Small intestine (tissue), 7 donors: ENCODE measurements around the gene EDIL3. TPM values are rescaled to one million over a fixed set of nuclear protein-coding genes. Genes with fewer than 3 reads are reported as not detected.

Experiments used
- DNase-seq, 2 donors: peaks; one replicate each; pipeline versions ENCODE4 v3.0.0 to v3.0.0-alpha.2; 2013
- FAIRE-seq: peaks from 2 replicates; lab custom pipeline; 2012; peaks lifted over from hg19 to GRCh38; lab: Jason Lieb, UNC
- H3K27ac ChIP-seq, 3 donors: one replicate each; pipeline ENCODE4 v1.5.1; 2013; ENCODE audit warnings: low read length in 2 of 3, mild to moderate bottlenecking in 2 of 3, control low read depth in 1 of 3, inconsistent platforms in 1 of 3, low read depth in 1 of 3, moderate library complexity in 1 of 3
- H3K27me3 ChIP-seq, 3 donors: one replicate each; pipeline ENCODE4 v1.6.1; 2013; ENCODE audit warnings: low read length in 3 of 3, inconsistent platforms in 1 of 3; ENCODE audit not compliant: control insufficient read depth in 3 of 3, insufficient read depth in 3 of 3
- H3K36me3 ChIP-seq, 3 donors: one replicate each; pipeline ENCODE4 v1.6.1; 2013; ENCODE audit warnings: low read length in 3 of 3, inconsistent platforms in 1 of 3, low read depth in 1 of 3, mild to moderate bottlenecking in 1 of 3, moderate library complexity in 1 of 3; ENCODE audit not compliant: control insufficient read depth in 3 of 3, insufficient read depth in 2 of 3
- H3K4me1 ChIP-seq, 3 donors: one replicate each; pipeline ENCODE4 v1.6.1; 2013; ENCODE audit warnings: low read length in 2 of 3, inconsistent platforms in 1 of 3, low read depth in 1 of 3, mild to moderate bottlenecking in 1 of 3, moderate library complexity in 1 of 3; ENCODE audit not compliant: control insufficient read depth in 3 of 3, insufficient read depth in 2 of 3
- H3K4me3 ChIP-seq, 3 donors: one replicate each; pipeline ENCODE4 v1.5.1; 2013; ENCODE audit warnings: low read length in 3 of 3, control low read depth in 1 of 3, inconsistent platforms in 1 of 3, low read depth in 1 of 3, mild to moderate bottlenecking in 1 of 3, moderate library complexity in 1 of 3
- H3K9me3 ChIP-seq, 2 donors: one replicate each; pipeline ENCODE4 v1.6.1; 2013; ENCODE audit warnings: low read depth in 1 of 2, low read length in 1 of 2; ENCODE audit not compliant: control insufficient read depth in 2 of 2, insufficient read depth in 1 of 2
- WGBS, 3 donors: extraction: QIAGEN DNeasy Blood & Tissue Kit; methylation state at CpG; one replicate each; pipeline ENCODE4 v1.1.7; 2013; 5-methylcytosine and 5-hydroxymethylcytosine counted together
- polyA plus RNA-seq, 4 donors: library from polyadenylated mRNA; stranded (reverse) in 3 of 4; unstranded in 1 of 4; fragments of 200-250 nt in 3 of 4; fragments of 120-200 nt in 1 of 4; gene quantifications; one replicate each; pipeline versions ENCODE4 v1.2.1 to v1.2.3, GENCODE V29; 2013
- donor health status: healthy with polysubstance abuse.
- donor health status: control.
- donor health status: control.
- donor health status: Bipolar disorder and iron deficiency.
- donor health status: healthy.

The EDIL3 gene
- polyA plus RNA-seq, 4 donors: 1.6 to 24.6 (median 5.1) TPM; not detected in 1

DNA sequence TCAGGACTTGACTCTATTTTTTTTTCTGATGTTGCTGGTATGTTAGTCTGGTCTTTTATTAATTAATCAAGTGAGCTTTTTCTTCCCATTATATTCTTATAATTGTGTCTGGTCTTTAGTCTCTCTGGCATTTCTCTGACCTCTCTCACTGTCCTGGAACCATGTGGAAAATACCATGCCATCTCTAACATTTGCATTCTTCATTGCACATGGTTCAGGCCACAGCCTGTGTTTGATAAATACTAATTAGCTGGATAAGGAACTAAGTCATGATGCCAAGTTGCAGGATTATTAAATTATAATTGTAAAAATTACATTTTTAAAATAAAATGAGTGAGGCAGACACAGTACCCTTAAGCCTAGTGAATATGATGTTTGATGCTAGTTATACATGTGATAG is 155.6 kb downstream of the EDIL3 start:
- H3K36me3 ChIP-seq: no peaks in the 10 kb centered on the region
- no peaks in the 10 kb centered on the region for H3K9me3 ChIP-seq
- no peaks in the 10 kb centered on the region for H3K4me1 ChIP-seq
- no peak overlapping the region for H3K27ac ChIP-seq
- H3K4me3 ChIP-seq: no peak overlapping the region
- no peaks in the 10 kb centered on the region for H3K27me3 ChIP-seq
- DNase-seq (no peak), FAIRE-seq (no peak)

DNA sequence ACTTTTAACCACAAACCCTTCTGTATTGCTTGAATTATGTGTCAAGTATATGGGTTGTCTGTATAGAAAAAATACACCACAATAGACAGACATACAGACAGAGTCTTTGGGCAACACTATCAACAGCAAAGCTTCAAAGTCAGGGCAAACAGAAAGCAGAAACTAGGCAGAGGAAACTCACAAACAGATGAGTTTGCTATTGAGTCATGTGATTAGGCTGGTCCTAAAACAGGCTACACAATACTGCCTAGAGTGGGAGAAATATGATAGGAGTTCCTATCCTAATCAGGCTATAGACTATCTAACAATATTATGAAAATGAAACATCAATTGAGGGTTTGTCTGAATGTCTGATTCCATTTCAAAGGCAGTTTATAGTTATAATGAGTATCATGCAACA is 156.4 kb downstream of the EDIL3 start:
- H3K4me3 ChIP-seq: no peak overlapping the region
- H3K27me3 ChIP-seq: no peaks in the 10 kb centered on the region
- no peaks in the 10 kb centered on the region for H3K9me3 ChIP-seq
- FAIRE-seq: no peak
- no peak for DNase-seq
- H3K27ac ChIP-seq: no peak overlapping the region
- no peaks in the 10 kb centered on the region for H3K36me3 ChIP-seq
- no peaks in the 10 kb centered on the region for H3K4me1 ChIP-seq

DNA sequence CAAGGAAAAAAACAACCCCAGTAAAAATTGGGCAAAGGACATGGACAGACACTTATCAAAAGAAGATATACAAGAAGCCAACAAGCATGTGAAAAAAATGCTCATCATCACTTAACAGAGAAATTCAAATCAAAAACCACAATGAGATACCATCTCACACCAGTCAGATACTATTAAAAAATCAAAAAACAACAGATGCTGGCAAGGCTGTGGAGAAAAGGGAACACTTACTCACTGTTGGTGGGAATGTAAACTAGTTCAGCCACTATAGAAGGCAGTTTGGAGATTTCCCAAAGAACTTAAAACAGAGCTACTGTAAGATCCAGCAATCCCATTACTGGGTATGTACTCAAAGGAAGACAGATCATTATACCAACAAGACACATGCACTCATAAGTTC is 157.4 kb downstream of the EDIL3 start:
- DNase-seq (no peak), FAIRE-seq (no peak)
- Histone ChIP-seq H3K9me3 (no peaks in the 10 kb centered on the region), H3K4me1 (no peaks in the 10 kb centered on the region), H3K36me3 (no peaks in the 10 kb centered on the region), H3K27me3 (no peaks in the 10 kb centered on the region), H3K4me3 (no peak overlapping the region), H3K27ac (no peak overlapping the region)

DNA sequence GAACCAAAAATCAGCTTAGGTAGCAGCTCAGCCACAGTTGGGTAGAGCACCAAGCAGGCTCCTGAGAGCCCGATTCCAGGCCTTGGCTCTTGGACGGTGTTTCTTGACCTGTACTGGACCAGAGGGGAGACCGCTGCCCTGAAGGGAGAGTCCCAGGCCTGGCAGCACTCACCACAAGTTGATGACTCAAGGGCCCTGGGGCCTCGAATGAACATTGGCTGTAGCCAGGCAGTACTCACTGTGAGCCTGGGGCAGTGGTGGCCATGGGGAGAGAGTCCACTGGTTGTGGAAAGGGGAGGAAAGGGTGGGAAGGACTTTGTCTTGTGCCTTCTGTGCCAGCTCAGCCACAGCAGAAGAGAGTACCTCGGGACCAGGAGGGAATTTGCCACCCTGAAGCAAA is 166.1 kb downstream of the EDIL3 start:
- FAIRE-seq: no peak
- Histone ChIP-seq H3K27ac (no peak overlapping the region), H3K4me1 (no peaks in the 10 kb centered on the region), H3K36me3 (no peaks in the 10 kb centered on the region), H3K9me3 (no peaks in the 10 kb centered on the region), H3K4me3 (no peak overlapping the region), H3K27me3 (no peaks in the 10 kb centered on the region)
- no peak for DNase-seq
- WGBS, 3 donors: 45 to 58% (median 57%) methylated on average over 5 of the region's 5 CpGs

DNA sequence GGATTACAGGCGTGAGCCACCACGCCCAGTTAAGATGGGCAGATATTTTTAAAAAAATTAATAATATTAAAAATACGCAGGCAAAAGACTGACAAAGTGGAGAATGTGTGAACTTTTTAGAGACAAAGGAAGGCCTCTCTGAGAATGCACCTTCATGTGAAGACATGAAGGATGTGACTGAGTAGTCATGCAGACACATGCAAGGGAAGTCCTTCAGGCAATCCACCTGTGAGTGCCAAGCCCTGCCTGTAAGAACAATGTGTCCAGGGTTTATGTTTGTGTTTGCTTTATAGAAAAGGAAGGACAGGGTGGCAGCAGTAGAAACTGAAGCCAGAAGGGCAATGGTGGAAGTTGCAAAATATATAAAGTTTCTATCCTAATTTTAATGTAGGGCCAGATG is 169.2 kb downstream of the EDIL3 start:
- DNase-seq (no peak), FAIRE-seq (no peak)
- Histone ChIP-seq H3K27me3 (no peaks in the 10 kb centered on the region), H3K4me1 (no peaks in the 10 kb centered on the region), H3K36me3 (no peaks in the 10 kb centered on the region), H3K9me3 (no peaks in the 10 kb centered on the region), H3K27ac (no peak overlapping the region), H3K4me3 (no peak overlapping the region)
- WGBS, 3 donors: 85 to 88% (median 87%) methylated on average over 3 of the region's 3 CpGs

DNA sequence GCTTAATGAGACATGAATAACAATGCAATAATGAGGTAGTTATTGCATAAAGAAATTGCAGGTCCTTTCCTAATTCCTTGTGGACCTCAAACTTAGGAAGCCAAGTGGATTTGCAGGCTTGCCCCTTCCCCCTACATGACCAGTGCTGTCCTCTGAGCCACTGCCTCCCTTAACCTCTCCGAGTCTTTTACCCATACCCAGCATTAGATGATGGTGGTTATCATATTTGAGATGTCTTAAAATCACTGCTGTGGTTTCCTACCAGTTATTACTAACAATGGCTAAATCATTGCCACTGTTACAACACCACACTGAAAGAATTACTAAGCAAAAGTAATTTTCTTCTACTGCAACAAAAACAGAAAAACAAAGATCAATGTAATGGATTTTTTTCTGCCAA is 170.8 kb downstream of the EDIL3 start:
- H3K27ac ChIP-seq: no peak overlapping the region
- no peaks in the 10 kb centered on the region for H3K9me3 ChIP-seq
- H3K36me3 ChIP-seq: no peaks in the 10 kb centered on the region
- no peak overlapping the region for H3K4me3 ChIP-seq
- H3K27me3 ChIP-seq: no peaks in the 10 kb centered on the region
- FAIRE-seq: no peak
- DNase-seq: no peak
- no peaks in the 10 kb centered on the region for H3K4me1 ChIP-seq
- WGBS, 3 donors: 82 to 88% (median 85%) methylated on average over 1 of the region's 1 CpG

DNA sequence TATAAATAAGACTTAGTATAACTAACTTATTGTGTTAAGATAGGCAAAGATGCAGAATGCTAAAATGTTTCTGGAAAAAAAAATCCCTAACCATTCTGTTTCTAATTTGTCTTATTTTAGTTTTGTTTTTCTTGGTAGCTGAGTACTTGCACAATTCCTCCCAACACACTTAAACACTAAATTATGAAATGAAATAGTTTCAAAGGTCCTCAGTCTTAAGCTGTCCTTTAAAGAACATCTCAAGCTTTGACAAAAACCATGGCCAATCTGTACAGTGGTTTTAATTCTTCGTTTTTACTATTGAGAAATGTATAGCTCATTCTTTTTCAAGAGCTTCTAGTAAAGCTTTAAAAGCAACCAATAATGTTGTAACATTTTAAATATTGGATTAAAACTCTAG is 171.5 kb downstream of the EDIL3 start:
- Histone ChIP-seq H3K4me1 (no peaks in the 10 kb centered on the region), H3K36me3 (no peaks in the 10 kb centered on the region), H3K9me3 (no peaks in the 10 kb centered on the region), H3K27me3 (no peaks in the 10 kb centered on the region), H3K27ac (no peak overlapping the region), H3K4me3 (no peak overlapping the region)
- WGBS, 3 donors: 26 to 58% (median 27%) methylated on average over 1 of the region's 1 CpG
- FAIRE-seq (no peak), DNase-seq (no peak)

DNA sequence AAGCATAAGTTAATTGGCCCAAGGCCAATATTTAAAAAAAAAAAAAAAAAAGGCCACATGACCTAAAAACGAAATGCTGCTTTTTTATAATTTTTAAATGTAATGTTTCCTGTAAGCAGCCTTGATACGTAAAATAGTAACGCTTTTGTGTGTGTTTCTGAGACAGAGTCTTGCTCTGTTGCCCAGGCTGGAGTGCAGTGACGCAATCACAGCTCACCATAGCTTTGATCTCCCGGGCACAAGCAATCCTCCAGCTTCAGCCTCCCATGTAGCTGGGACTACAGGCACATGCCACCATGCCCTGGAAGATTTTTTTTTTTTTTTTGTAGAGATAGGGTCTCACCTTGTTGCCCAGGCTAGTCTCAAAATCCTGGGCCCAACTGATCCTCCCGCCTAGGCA is 179.9 kb downstream of the EDIL3 start:
- Histone ChIP-seq H3K36me3 (no peaks in the 10 kb centered on the region), H3K27ac (no peak overlapping the region), H3K27me3 (no peaks in the 10 kb centered on the region), H3K9me3 (no peaks in the 10 kb centered on the region), H3K4me1 (no peaks in the 10 kb centered on the region), H3K4me3 (no peak overlapping the region)
- WGBS, 3 donors: 56 to 79% (median 69%) methylated on average over 6 of the region's 6 CpGs
- no peak for FAIRE-seq
- no peak for DNase-seq

DNA sequence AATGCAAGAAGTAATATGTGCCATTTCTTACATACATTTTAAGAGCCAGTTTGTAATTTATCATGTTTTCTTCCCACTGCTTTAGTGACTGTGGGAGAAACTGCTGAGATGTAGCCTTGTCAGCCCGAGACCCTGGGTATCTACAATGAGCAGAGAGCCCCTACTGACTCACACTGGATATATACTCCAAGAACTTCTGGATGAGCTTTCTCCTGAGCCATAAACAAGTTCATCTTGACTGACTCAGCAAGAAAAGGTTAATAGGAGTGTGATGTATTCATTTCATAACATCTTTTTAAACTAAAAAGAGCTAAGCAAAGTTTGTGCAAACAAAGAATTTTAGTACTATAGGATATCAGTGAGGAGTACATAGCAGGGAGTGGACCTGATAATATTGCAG is 182.5 kb downstream of the EDIL3 start:
- no peak overlapping the region for H3K27ac ChIP-seq
- no peaks in the 10 kb centered on the region for H3K27me3 ChIP-seq
- no peak overlapping the region for H3K4me3 ChIP-seq
- no peaks in the 10 kb centered on the region for H3K36me3 ChIP-seq
- 43 to 60% (median 53%) methylated on average over 1 of the region's 1 CpG for WGBS, 3 donors
- FAIRE-seq: no peak
- DNase-seq: no peak
- H3K9me3 ChIP-seq: no peaks in the 10 kb centered on the region
- no peaks in the 10 kb centered on the region for H3K4me1 ChIP-seq
